Upper lobe of right lung (tissue), 1 donor: ENCODE results near the gene ABCB1. TPM values are rescaled to one million over a fixed set of nuclear protein-coding genes. Genes with fewer than 3 reads are reported as not detected.

Experiments used
- ATAC-seq: fragments of 200-7000 bp; cut with Tn5 transposase; one replicate; pipeline ENCODE4 v1.9.1; 2020; ENCODE audit warnings: mild to moderate bottlenecking, moderate library complexity
- DNase-seq: peaks from one replicate; pipeline ENCODE4 v3.0.0-alpha.2; 2020
- H3K27ac ChIP-seq: fragments of 200-600 bp; one replicate; pipeline ENCODE4 v1.8.0; 2022
- H3K27me3 ChIP-seq: fragments of 200-600 bp; one replicate; pipeline ENCODE4 v1.8.0; 2022; ENCODE audit warnings: mild to moderate bottlenecking
- H3K36me3 ChIP-seq: fragments of 200-600 bp; one replicate; pipeline ENCODE4 v1.8.0; 2022
- H3K4me1 ChIP-seq: fragments of 200-600 bp; one replicate; pipeline ENCODE4 v1.8.0; 2022
- H3K4me3 ChIP-seq: fragments of 200-600 bp; one replicate; pipeline ENCODE4 v1.8.0; 2022; ENCODE audit warnings: mild to moderate bottlenecking
- H3K9me3 ChIP-seq: fragments of 200-600 bp; one replicate; pipeline ENCODE4 v1.8.0; 2022
- CTCF ChIP-seq: fragments of 200-600 bp; IDR thresholded peaks from one replicate; pipeline ENCODE4 v1.8.0; 2022; ENCODE audit warnings: antibody characterized with exemption
- intact Hi-C: fragments of 100-400 bp; cut with DNase I; formaldehyde crosslinking; loops from one replicate; pipeline ENCODE4 v1.11.0; 2022
- total RNA-seq: library from RNA; stranded (reverse); fragmentation: NEBNext Ultra II Directional; extraction: Animal tissue kit (Norgen Biotek cat#: 25700); gene quantifications from one replicate; pipeline ENCODE4 v1.2.1, GENCODE V29; 2021
- donor health status: DM: no; HTN: yes; CAD: no; lungs with severe emphysema.

The ABCB1 gene
- total RNA-seq, 1 donor from 2014 or later, result 7.5 TPM

- Histone ChIP-seq H3K27me3 (no peaks in the 10 kb centered on the region), H3K4me3 (no peak overlapping the region), H3K9me3 (no peaks in the 10 kb centered on the region), H3K4me1 (no peaks in the 10 kb centered on the region), H3K36me3 (no peaks in the 10 kb centered on the region), H3K27ac (no peak overlapping the region)
- TF ChIP-seq CTCF, result no peak
- intact Hi-C loops, result no loop called here
- ATAC-seq, result no peak
- DNase-seq, result no peak
Observed at GRCh38 chr7:87459941-87460340, 140.7 kb downstream of the ABCB1 start.

- H3K9me3 ChIP-seq, result no peaks in the 10 kb centered on the region
- no peak for DNase-seq
- H3K27ac ChIP-seq, result no peak overlapping the region
- no peaks in the 10 kb centered on the region for H3K36me3 ChIP-seq
- no peaks in the 10 kb centered on the region for H3K27me3 ChIP-seq
- intact Hi-C loops, result no loop called here
- TF ChIP-seq CTCF, result no peak
- ATAC-seq, result no peak
- no peaks in the 10 kb centered on the region for H3K4me1 ChIP-seq
- no peak overlapping the region for H3K4me3 ChIP-seq
Observed at GRCh38 chr7:87458148-87458547, 142.5 kb downstream of the ABCB1 start.

GRCh38 chr7:87456247-87456646 is 144.4 kb downstream of the ABCB1 start:
- no peaks in the 10 kb centered on the region for H3K9me3 ChIP-seq
- no peak for ATAC-seq
- no peak for DNase-seq
- H3K27me3 ChIP-seq, result no peaks in the 10 kb centered on the region
- no peak for TF ChIP-seq CTCF
- intact Hi-C loops, result no loop called here
- no peak overlapping the region for H3K4me3 ChIP-seq
- H3K36me3 ChIP-seq, result no peaks in the 10 kb centered on the region
- no peaks in the 10 kb centered on the region for H3K4me1 ChIP-seq
- no peak overlapping the region for H3K27ac ChIP-seq

Other genes with a start within 250 kb of the ABCB1 start
- gene ABCB4, start 125.2 kb downstream of the ABCB1 start, total RNA-seq, result 0.41 TPM
- 1.5 TPM for gene RUNDC3B, start 27.5 kb upstream of the ABCB1 start, total RNA-seq